GM18520 (cell line): ENCODE measurements around the gene PRDX4.
"Not testable (repeated sequence)": the region's sequence is repeated elsewhere in the genome, so short reads cannot be mapped to it uniquely, and the experiment has no call there.

ENCODE experiments used
- ATAC-seq: cut with Tn5 transposase; IDR thresholded peaks from one replicate; pipeline ENCODE4 v1.9.1; 2021; ENCODE audit not compliant: unreplicated experiment

The PRDX4 gene

GRCh38 chrX:23670528-23670927, 3.2 kb downstream of the PRDX4 start:
- ATAC-seq, result no peak

- ATAC-seq, result no peak
These were observed 5.8 kb downstream of the PRDX4 start for GRCh38 chrX:23673108-23673507.

- ATAC-seq, result not testable (repeated sequence)
These were observed 9.2 kb downstream of the PRDX4 start for GRCh38 chrX:23676486-23676885.

GRCh38 chrX:23692166-23692565, 24.9 kb downstream of the PRDX4 start:
- ATAC-seq, result no peak

- no peak for ATAC-seq
These were observed 27.3 kb downstream of the PRDX4 start for GRCh38 chrX:23694606-23695005.

GRCh38 chrX:23699636-23700194, 32.4 kb downstream of the PRDX4 start:
- ATAC-seq, result no peak

GRCh38 chrX:23704673-23705206, 37.4 kb downstream of the PRDX4 start:
- ATAC-seq, result no peak

- ATAC-seq, result no peak
These were observed 37.9 kb downstream of the PRDX4 start for GRCh38 chrX:23705235-23705634.

GRCh38 chrX:23720117-23720677, 52.9 kb downstream of the PRDX4 start:
- ATAC-seq, result no peak

GRCh38 chrX:23726191-23726590, 58.9 kb downstream of the PRDX4 start:
- no peak for ATAC-seq

GRCh38 chrX:23727206-23727605, 59.9 kb downstream of the PRDX4 start:
- ATAC-seq, result no peak

- ATAC-seq, result no peak
These were observed 61.9 kb downstream of the PRDX4 start for GRCh38 chrX:23729214-23729613.

GRCh38 chrX:23731951-23732350, 64.7 kb downstream of the PRDX4 start:
- ATAC-seq, result no peak

- ATAC-seq, result peak; percentile 93
These were observed 65.4 kb downstream of the PRDX4 start for GRCh38 chrX:23732704-23733103.
